GM12873 (cell line): ENCODE data around the gene ADCY2.

Experiments
- TF ChIP-seq, protein P1 (sequence below): IDR thresholded peaks from 2 replicates; pipeline ENCODE4 v1.5.1; 2012; ENCODE audit warnings: low read depth, mild to moderate bottlenecking, moderate library complexity, low read length, control low read depth; ENCODE audit not compliant: insufficient read depth; ENCODE audit errors: missing control alignments

ADCY2 gene

GRCh38 chr5:7372399-7372798, 23.5 kb upstream of the ADCY2 start:
- TF ChIP-seq, protein P1, sequence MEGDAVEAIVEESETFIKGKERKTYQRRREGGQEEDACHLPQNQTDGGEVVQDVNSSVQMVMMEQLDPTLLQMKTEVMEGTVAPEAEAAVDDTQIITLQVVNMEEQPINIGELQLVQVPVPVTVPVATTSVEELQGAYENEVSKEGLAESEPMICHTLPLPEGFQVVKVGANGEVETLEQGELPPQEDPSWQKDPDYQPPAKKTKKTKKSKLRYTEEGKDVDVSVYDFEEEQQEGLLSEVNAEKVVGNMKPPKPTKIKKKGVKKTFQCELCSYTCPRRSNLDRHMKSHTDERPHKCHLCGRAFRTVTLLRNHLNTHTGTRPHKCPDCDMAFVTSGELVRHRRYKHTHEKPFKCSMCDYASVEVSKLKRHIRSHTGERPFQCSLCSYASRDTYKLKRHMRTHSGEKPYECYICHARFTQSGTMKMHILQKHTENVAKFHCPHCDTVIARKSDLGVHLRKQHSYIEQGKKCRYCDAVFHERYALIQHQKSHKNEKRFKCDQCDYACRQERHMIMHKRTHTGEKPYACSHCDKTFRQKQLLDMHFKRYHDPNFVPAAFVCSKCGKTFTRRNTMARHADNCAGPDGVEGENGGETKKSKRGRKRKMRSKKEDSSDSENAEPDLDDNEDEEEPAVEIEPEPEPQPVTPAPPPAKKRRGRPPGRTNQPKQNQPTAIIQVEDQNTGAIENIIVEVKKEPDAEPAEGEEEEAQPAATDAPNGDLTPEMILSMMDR, result no peak

DNA sequence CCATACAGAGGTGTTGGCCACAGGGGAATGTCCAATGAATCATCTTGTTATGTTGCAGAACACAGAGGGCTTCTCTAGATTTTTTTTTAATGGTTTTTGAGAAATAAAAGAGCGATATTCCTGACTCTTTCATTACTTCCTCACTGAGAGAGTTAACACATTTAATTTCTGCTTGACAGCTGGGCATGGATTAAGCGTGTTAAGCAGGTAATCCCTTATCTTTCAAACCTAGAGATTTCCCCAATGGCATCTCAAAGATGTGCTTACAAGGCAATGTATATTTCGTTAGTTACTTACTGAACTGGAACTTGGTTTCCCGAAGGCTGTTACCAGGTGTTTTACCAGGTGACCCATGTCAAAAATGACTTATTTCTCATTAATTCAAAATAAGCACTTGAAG, 21.8 kb upstream of the ADCY2 start:
- TF ChIP-seq, protein P1, result no peak

GRCh38 chr5:7375457-7375856, 20.5 kb upstream of the ADCY2 start:
- TF ChIP-seq, protein P1, result no peak

- TF ChIP-seq, protein P1, result no peak
These were observed 19.1 kb upstream of the ADCY2 start for GRCh38 chr5:7376871-7377270.

DNA sequence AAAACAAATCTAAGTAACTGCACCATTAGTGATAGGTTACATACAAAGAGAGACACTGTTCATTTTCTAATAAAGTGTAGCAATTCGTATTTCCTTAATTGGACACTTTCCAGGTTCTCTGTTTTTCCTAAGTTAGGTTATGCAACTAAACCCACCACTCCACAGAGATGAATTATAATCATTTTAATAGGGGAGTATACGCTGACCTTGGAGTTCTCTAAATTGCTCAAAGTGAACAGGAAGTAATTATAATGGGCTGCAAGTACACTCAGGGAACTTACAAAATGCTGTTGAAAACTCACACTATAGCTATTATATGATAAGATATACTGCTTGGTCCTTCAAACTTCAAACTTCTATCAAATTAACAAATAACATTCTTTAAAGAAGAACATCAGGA, 18.2 kb upstream of the ADCY2 start:
- TF ChIP-seq, protein P1, result no peak

- TF ChIP-seq, protein P1, result no peak
These were observed 13.3 kb upstream of the ADCY2 start for GRCh38 chr5:7382588-7382987.

GRCh38 chr5:7385681-7386080, 10.3 kb upstream of the ADCY2 start:
- TF ChIP-seq, protein P1, result no peak

- TF ChIP-seq, protein P1, result no peak
These were observed 7.4 kb upstream of the ADCY2 start for GRCh38 chr5:7388553-7388952.
